Upper lobe of left lung (tissue), 6 donors: ENCODE results near the gene NOVA1. TPM values are rescaled to one million over a fixed set of nuclear protein-coding genes. Genes with fewer than 3 reads are reported as not detected.

ENCODE experiments used
- ATAC-seq, 2 donors: fragments of 200-7000 bp; cut with Tn5 transposase; one replicate each; pipeline ENCODE4 v1.9.1; 2022; ENCODE audit warnings: mild to moderate bottlenecking in 2 of 2, moderate library complexity in 2 of 2; ENCODE audit not compliant: low FRiP score in 2 of 2
- DNase-seq, 2 donors: peaks; one replicate each; pipeline ENCODE4 v3.0.0-alpha.2; 2019 to 2020
- H3K27ac ChIP-seq, 4 donors: fragments of 200-600 bp; sonication (generic); one replicate each; pipeline ENCODE4 v1.5.1; 2016 to 2019
- H3K27me3 ChIP-seq, 4 donors: fragments of 200-600 bp; sonication (generic); one replicate each; pipeline ENCODE4 v1.5.1; 2017 to 2019
- H3K36me3 ChIP-seq, 4 donors: fragments of 200-600 bp; sonication (generic); one replicate each; pipeline ENCODE4 v1.5.1; 2016 to 2019
- H3K4me1 ChIP-seq, 4 donors: fragments of 200-600 bp; sonication (generic); one replicate each; pipeline ENCODE4 v1.5.1; 2018 to 2019
- H3K4me3 ChIP-seq, 4 donors: fragments of 200-600 bp; sonication (generic); one replicate each; pipeline ENCODE4 v1.5.1; 2017 to 2019; ENCODE audit warnings: mild to moderate bottlenecking in 2 of 4, moderate library complexity in 1 of 4
- H3K9me3 ChIP-seq, 4 donors: fragments of 200-600 bp; sonication (generic); one replicate each; pipeline ENCODE4 v1.5.1; 2018 to 2019
- EP300 ChIP-seq, 4 donors: sonication (generic); formaldehyde crosslinking; IDR thresholded peaks; one replicate each; pipeline ENCODE4 v1.5.1; 2017; ENCODE audit warnings: antibody characterized with exemption in 4 of 4, control low read depth in 2 of 4
- POLR2A ChIP-seq, 4 donors: fragments of 450-650 bp; IDR thresholded peaks; one replicate each; pipeline ENCODE4 v1.5.1; 2016 to 2017; ENCODE audit warnings: antibody characterized with exemption in 4 of 4, mild to moderate bottlenecking in 2 of 4
- POLR2AphosphoS5 ChIP-seq, 2 donors: sonication (generic); formaldehyde crosslinking; IDR thresholded peaks; one replicate each; pipeline ENCODE4 v1.5.1; 2017; ENCODE audit warnings: antibody characterized with exemption in 2 of 2
- WGBS, 2 donors: methylation state at CpG; one replicate each; pipeline ENCODE4 v1.1.5; 2017 to 2018; 5-methylcytosine and 5-hydroxymethylcytosine counted together
- total RNA-seq, 6 donors: library from RNA; depleted of rRNA in 4 of 6; stranded (reverse); fragments of >200 nt in 4 of 6; gene quantifications; one replicate each; pipeline versions ENCODE4 v1.1.0 to v1.2.1, GENCODE V29; 2016 to 2021
- TF ChIP-seq, protein P1 (sequence below), 6 experiments: fragments of 450-650 bp in 4 of 6; fragments of 200-600 bp in 2 of 6; sonication (generic) in 2 of 6; IDR thresholded peaks; one replicate each; pipeline ENCODE4 v1.5.1; 2016 to 2019; ENCODE audit warnings: antibody characterized with exemption in 6 of 6
- donor health status: DM: no; HTN: no; CAD: no; lungs with moderate emphysema.
- donor health status: DM: no; HTN: yes; CAD: no; lungs with severe emphysema.

NOVA1 gene
- total RNA-seq, 6 donors from 2014 or later = 0.67 to 3.1 (median 2.0) TPM

DNA sequence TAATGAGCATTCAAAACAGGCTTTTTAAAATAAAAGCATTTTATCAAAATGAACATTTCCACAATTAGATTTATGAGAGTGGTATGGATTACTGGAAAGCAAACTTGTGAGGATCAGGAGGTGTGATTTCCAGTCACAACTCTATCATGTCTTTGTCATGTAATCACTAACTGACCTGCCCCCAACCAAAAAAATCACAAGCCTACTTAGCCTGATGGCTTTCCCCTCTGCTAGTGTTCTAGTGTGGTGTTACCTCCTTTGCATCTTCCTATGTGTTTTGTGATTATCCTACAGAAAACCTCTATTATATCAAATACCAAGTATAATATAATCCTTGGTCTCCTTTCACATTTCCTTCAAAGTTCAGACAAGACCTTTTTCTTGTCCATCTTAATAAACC is 168.6 kb downstream of the NOVA1 start:
- Histone ChIP-seq H3K27me3 (no peaks in the 10 kb centered on the region), H3K4me1 (no peaks in the 10 kb centered on the region), H3K4me3 (no peak overlapping the region), H3K36me3 (no peaks in the 10 kb centered on the region), H3K9me3 (no peaks in the 10 kb centered on the region), H3K27ac (no peak overlapping the region)
- no peak for TF ChIP-seq EP300 (IDR thresholded peaks at IDR 0.05)
- TF ChIP-seq POLR2AphosphoS5 (IDR thresholded peaks at IDR 0.05) = no peak
- TF ChIP-seq, protein P1, sequence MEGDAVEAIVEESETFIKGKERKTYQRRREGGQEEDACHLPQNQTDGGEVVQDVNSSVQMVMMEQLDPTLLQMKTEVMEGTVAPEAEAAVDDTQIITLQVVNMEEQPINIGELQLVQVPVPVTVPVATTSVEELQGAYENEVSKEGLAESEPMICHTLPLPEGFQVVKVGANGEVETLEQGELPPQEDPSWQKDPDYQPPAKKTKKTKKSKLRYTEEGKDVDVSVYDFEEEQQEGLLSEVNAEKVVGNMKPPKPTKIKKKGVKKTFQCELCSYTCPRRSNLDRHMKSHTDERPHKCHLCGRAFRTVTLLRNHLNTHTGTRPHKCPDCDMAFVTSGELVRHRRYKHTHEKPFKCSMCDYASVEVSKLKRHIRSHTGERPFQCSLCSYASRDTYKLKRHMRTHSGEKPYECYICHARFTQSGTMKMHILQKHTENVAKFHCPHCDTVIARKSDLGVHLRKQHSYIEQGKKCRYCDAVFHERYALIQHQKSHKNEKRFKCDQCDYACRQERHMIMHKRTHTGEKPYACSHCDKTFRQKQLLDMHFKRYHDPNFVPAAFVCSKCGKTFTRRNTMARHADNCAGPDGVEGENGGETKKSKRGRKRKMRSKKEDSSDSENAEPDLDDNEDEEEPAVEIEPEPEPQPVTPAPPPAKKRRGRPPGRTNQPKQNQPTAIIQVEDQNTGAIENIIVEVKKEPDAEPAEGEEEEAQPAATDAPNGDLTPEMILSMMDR (IDR thresholded peaks at IDR 0.05) = no peak
- no peak for TF ChIP-seq POLR2A (IDR thresholded peaks at IDR 0.05)
- ATAC-seq = no peak
- no peak for DNase-seq

DNA sequence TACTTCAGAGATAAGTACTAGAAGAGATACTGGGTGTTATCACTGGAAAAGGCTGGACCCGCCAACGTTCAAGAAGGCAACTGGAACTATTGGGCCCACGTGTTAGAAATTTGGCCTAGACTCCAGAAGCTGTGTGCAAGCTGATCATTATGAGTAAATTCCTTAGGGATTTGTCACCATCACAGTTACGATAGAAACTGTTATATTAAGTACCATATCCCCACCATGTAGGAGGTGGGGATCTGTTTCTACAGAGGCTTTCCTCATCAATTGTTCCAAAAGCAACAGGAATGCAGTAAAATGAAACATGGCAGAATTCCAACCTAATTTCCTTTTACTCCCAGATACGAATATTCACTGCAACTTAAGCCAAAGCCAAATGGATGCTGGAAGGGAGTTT is 170.7 kb downstream of the NOVA1 start:
- ATAC-seq = peak in 1 of 2 donors; percentile 31

DNA sequence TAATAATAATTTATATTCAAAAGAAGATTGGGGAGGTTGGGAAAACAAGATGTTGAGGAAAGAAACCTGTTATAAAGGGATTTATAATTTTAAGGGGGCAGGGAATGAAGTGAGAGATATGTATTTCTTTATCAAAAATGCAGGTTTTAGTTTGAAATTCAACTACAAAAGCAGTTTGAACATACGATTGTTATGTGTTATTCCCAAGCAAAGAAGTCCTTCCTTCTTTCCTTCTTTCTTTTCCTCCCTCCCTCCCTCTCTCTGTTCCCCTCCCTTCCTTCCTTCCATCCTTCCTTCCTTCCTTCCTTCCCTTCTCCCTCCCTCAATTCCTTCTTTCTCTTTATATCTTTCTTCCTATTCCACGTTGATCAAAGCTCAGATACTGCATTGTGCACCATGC is 173.3 kb downstream of the NOVA1 start:
- no peak overlapping the region for H3K27ac ChIP-seq
- no peak for TF ChIP-seq POLR2A (IDR thresholded peaks at IDR 0.05)
- TF ChIP-seq EP300 (IDR thresholded peaks at IDR 0.05) = no peak
- TF ChIP-seq POLR2AphosphoS5 (IDR thresholded peaks at IDR 0.05) = no peak
- TF ChIP-seq, protein P1 (IDR thresholded peaks at IDR 0.05) = no peak
- DNase-seq = no peak
- no peaks in the 10 kb centered on the region for H3K36me3 ChIP-seq
- H3K9me3 ChIP-seq = no peaks in the 10 kb centered on the region
- no peaks in the 10 kb centered on the region for H3K4me1 ChIP-seq
- H3K27me3 ChIP-seq = no peaks in the 10 kb centered on the region
- 43 to 58% methylated on average over 2 of the region's 2 CpGs for WGBS, 2 donors
- H3K4me3 ChIP-seq = no peak overlapping the region
- no peak for ATAC-seq

More for the DNA sequence above, 170.7 kb downstream of the NOVA1 start:
- Histone ChIP-seq H3K27me3 (no peaks in the 10 kb centered on the region), H3K4me1 (no peaks in the 10 kb centered on the region), H3K36me3 (no peaks in the 10 kb centered on the region), H3K4me3 (no peak overlapping the region), H3K9me3 (no peaks in the 10 kb centered on the region), H3K27ac (no peak overlapping the region)
- DNase-seq = no peak
- 51 to 60% methylated on average over 5 of the region's 5 CpGs for WGBS, 2 donors
- TF ChIP-seq EP300 (IDR thresholded peaks at IDR 0.05) (no peak), POLR2A (IDR thresholded peaks at IDR 0.05) (no peak)
- TF ChIP-seq, protein P1 (IDR thresholded peaks at IDR 0.05) = no peak

DNA sequence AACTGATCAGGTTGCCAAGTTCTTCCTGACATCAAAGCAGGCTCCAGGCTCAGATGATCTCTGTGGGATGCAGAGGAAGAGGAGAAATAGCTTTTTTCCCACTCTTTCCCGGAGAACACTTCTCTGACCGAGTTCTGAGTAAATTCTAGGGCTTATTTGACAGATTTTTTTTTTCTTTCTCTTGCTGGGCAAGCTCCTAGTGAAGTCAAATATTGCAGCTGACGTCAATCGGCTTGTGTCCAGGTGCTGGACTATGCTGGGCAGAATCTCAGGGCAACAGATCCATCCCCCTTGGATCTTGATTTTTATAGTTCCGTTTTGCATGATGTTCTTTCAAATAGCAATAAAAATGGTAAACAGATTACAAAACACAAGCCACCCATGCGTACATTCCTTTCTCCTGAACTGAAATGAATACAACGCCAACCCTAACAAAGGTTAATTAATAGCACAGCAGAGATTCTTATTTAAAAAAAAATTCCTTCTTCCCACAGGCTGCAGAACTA is 182.2 kb downstream of the NOVA1 start:
- no peaks in the 10 kb centered on the region for H3K4me1 ChIP-seq
- no peak for TF ChIP-seq POLR2A (IDR thresholded peaks at IDR 0.05)
- TF ChIP-seq POLR2AphosphoS5 (IDR thresholded peaks at IDR 0.05) = no peak
- no peak for TF ChIP-seq EP300 (IDR thresholded peaks at IDR 0.05)
- TF ChIP-seq, protein P1 (IDR thresholded peaks at IDR 0.05) = no peak
- H3K4me3 ChIP-seq = no peak overlapping the region
- no peak for DNase-seq
- WGBS, 2 donors = 57 to 66% methylated on average over 7 of the region's 7 CpGs
- H3K27ac ChIP-seq = no peak overlapping the region
- no peaks in the 10 kb centered on the region for H3K36me3 ChIP-seq
- H3K27me3 ChIP-seq = no peaks in the 10 kb centered on the region
- no peaks in the 10 kb centered on the region for H3K9me3 ChIP-seq
- ATAC-seq = peak in 1 of 2 donors; percentile 62

DNA sequence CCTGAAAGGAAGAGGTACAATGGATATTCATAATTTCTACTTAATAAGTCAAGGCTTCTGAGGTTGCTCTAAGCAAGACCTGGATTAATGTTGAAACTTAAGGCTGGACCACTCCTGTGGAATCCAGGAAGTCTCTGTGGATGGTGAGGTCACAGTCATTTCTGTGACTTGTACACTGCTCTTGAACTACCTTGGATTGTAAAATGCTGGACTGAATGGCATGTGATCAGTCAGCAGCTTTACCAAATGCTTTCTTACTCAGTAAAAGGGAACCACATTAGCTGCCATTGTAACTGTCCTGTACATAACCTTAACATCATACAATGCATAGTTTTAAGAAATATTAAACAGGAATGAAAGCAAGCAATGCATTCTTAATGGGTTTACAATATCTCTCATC is 182.9 kb downstream of the NOVA1 start:
- no peak for TF ChIP-seq POLR2AphosphoS5 (IDR thresholded peaks at IDR 0.05)
- TF ChIP-seq EP300 (IDR thresholded peaks at IDR 0.05) = no peak
- no peak for TF ChIP-seq POLR2A (IDR thresholded peaks at IDR 0.05)
- TF ChIP-seq, protein P1 (IDR thresholded peaks at IDR 0.05) = no peak
- H3K4me1 ChIP-seq = no peaks in the 10 kb centered on the region
- H3K36me3 ChIP-seq = no peaks in the 10 kb centered on the region
- H3K4me3 ChIP-seq = no peak overlapping the region
- ATAC-seq = no peak
- no peak for DNase-seq
- no peaks in the 10 kb centered on the region for H3K9me3 ChIP-seq
- H3K27ac ChIP-seq = no peak overlapping the region
- H3K27me3 ChIP-seq = no peaks in the 10 kb centered on the region
